Activated CD4-positive, alpha-beta T cell treated with anti-CD3 and anti-CD28 coated beads for 1 hour (primary cell): ENCODE results near the gene REM2.

ENCODE experiments used
- DNase-seq: peaks from one replicate; pipeline ENCODE4 v3.0.0-alpha.2; 2020

The REM2 gene

GRCh38 chr14:22883173-22883976, at the start of gene REM2:
Gene REM2 (plus strand): TSS chr14:22883222. CDS start chr14:22883288, 66 bp downstream.
- no peak for DNase-seq

- DNase-seq: no peak
Observed at GRCh38 chr14:22835505-22835904, 47.5 kb upstream of the REM2 start.

- no peak for DNase-seq
Observed at GRCh38 chr14:22836301-22837113, 46.5 kb upstream of the REM2 start, which contains the start of gene MMP14. Gene MMP14 (plus strand): TSS chr14:22836585. CDS start chr14:22836818, 233 bp downstream.

- no peak for DNase-seq
Observed at GRCh38 chr14:22837114-22837749, 45.8 kb upstream of the REM2 start.

GRCh38 chr14:22837750-22838538, 45.1 kb upstream of the REM2 start:
- DNase-seq: no peak

GRCh38 chr14:22838631-22839041, 44.4 kb upstream of the REM2 start:
- DNase-seq: no peak

GRCh38 chr14:22839159-22839779, 43.8 kb upstream of the REM2 start:
- no peak for DNase-seq

- DNase-seq: no peak
Observed at GRCh38 chr14:22841311-22841710, 41.7 kb upstream of the REM2 start.

- no peak for DNase-seq
Observed at GRCh38 chr14:22841769-22842168, 41.3 kb upstream of the REM2 start.

GRCh38 chr14:22842211-22843122, 40.6 kb upstream of the REM2 start:
- no peak for DNase-seq

GRCh38 chr14:22843123-22843925, 39.7 kb upstream of the REM2 start:
- DNase-seq: no peak

- DNase-seq: no peak
Observed at GRCh38 chr14:22844221-22845102, 38.6 kb upstream of the REM2 start.

- no peak for DNase-seq
Observed at GRCh38 chr14:22845103-22845394, 38.0 kb upstream of the REM2 start.

GRCh38 chr14:22845821-22846625, 37.0 kb upstream of the REM2 start:
- no peak for DNase-seq

- DNase-seq: no peak
Observed at GRCh38 chr14:22846811-22847307, 36.2 kb upstream of the REM2 start.

- no peak for DNase-seq
Observed at GRCh38 chr14:22847661-22848341, 35.2 kb upstream of the REM2 start.

- DNase-seq: no peak
Observed at GRCh38 chr14:22848351-22849164, 34.5 kb upstream of the REM2 start.
